Stimulated activated CD4-positive, alpha-beta T cell treated with anti-CD3 and anti-CD28 coated beads, TNF-alpha, amount 100 ng/mL, for 48 hours (primary cell): ENCODE results near the gene RIT2.
"Not testable (repeated sequence)": the region's sequence is repeated elsewhere in the genome, so short reads cannot be mapped to it uniquely, and the experiment has no call there.

Experiments used
- DNase-seq, 3 donors: peaks; one replicate each; pipeline ENCODE4 v3.0.0-alpha.2; 2020; ENCODE audit warnings: low read depth in 3 of 3

The RIT2 gene

DNA sequence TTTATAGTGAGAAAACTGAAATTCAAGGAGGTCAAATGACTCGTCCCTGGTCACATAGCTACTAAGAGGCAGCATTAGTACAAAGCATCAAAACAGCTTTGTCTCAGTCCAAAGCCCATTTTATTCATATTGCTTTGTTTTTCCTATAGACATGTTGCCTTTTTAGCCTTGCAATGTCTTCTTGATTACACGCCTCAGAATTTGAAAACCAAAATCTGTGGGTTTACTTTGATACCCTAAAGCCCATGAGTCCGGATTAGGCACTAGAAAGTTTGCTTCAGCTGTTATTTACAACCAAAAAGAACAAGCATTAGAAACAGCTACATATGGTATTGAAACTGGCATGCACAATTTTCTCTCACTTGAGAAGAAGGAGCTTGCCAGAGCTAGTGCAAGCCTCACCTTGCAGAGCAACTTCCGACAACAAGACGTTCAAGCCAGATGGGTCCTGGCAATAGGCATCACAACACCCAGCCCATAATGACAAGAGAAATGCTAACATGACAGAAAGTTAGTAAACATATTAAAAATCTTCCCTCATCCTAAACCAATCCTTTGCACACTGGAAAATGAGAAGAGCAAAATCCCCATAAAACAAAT is 276.8 kb downstream of the RIT2 start:
- no peak for DNase-seq

DNA sequence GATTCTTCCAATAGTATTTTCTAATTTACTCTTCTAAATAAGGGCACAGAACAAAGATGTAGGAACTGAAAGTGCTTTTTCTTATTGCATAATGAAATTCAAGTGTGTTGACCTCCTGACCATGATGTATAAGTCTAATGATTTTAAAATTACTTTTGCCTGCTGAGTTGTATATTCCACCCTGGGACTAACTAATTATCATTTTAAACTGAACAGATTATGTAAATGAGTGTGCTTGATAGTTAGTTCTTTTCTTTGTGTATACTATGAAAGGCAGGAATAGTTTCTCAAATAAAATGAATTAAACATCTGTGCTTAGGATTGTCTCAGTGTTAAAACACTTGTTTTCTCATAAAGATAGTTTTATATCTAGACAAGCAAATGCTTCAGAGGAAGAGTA is 284.5 kb downstream of the RIT2 start:
- DNase-seq = no peak

DNA sequence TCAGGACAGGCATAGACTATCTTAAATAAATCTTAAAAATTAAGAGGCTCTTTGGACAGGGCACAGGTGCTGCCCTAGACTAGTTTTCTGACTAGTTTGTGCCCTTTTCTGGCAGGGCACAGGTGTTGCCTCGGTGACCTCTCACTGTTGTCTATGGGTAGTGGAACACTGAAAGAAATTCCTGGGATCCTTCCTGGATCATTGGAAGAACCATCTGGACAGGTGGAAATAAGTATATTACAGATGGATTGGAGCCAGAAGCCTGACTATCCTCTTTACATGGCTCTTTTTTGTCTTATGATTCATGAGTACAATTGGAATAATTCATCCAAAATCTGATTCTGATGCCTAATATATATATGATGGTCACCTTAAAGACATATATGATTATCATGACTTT is 286.6 kb downstream of the RIT2 start:
- DNase-seq = no peak

DNA sequence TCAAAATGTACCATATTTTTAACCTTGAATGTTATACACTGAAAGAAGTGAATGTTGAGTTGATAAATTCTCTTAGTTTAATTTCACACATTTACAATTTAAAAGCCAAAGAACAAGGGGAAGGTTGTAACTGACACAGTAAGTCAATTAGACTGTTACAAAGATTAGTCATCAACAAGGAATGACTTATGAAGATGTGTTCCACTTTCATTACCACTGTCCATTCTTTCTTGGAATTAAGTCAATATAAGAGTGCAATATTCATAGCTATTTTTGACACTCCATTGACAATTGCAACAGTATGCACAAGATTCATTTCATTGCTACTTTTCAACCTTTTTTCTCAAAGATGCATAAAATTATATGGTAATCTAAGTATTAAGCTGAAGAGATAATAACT is 291.3 kb downstream of the RIT2 start:
- DNase-seq = no peak

DNA sequence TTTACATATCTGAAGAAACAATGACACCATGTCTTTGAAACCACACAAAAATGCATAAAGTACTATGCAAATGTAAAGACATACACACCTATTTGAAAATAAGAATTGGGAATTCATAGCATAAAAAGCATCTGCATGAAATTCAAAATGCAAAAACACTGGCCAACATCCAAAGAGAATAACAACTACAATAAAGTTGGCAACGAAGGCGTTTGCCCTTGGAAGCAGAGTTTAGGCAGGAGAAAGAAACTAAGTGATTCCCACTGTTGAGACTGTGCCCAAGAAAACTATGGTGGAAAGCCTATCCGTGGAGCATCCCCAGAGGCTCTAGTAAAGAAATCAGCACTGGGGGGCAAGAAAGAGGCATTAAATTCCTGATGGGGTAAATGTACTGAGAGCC is 292.8 kb downstream of the RIT2 start:
- no peak for DNase-seq

DNA sequence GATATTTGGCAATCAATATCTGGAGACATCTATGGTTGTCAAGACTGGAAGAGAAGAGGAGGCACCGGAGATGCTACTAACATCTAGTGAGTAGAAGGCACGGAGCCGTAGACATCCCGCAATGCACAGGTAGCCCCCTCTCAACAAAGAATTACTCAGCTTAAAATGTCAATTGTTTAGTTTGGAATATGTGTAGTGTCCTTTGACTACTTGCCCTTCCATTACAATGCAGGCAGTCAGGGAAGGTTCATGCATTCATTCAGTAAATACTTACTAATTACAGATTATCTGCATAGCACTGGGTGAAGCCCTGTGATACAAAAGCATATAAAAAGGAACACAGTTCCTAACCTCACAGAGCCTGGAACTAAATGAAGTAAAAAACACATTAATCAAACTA is 294.0 kb downstream of the RIT2 start:
- no peak for DNase-seq

GRCh38 chr18:42814618-42815017 is 300.9 kb downstream of the RIT2 start:
- DNase-seq = no peak

- no peak for DNase-seq
Measured at GRCh38 chr18:42814184-42814583, 301.3 kb downstream of the RIT2 start.

DNA sequence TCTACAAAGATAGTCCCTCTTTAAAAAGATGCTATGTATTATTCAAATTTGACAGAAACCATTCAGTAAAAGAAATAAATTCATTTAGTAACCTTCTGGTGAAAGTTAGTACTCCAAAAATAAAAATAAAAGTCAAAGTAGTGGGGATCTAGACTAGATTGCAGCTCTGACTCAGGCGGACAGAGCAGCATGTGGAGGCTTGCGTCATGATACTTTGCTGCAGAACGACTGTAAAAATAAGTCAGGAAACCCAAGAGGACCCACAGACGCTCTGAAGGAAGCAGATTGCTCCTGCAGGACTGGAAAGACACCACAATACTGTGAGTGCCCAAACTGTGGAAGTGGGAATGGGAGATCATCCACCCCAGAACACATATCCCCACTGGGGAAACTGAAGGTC is 301.9 kb downstream of the RIT2 start:
- DNase-seq = no peak

DNA sequence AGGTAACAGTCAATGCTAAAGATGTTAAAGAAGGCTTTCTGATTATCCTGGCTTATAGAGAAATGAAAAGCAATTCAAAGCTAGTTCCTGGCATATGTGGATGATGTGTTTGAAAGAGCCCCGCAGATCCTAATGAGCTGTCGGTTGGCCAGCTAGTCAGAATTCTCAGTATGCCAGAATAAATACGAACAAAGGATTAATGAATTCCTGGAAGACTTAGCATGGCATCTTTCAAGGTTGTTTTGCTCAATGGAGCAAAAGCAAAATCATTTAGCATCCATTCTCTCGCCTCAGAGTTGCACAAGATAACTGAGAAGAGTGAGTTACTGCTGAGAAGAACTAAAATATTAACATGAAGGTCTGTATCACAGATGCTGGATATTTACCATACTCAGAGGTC is 307.6 kb downstream of the RIT2 start:
- DNase-seq = no peak

DNA sequence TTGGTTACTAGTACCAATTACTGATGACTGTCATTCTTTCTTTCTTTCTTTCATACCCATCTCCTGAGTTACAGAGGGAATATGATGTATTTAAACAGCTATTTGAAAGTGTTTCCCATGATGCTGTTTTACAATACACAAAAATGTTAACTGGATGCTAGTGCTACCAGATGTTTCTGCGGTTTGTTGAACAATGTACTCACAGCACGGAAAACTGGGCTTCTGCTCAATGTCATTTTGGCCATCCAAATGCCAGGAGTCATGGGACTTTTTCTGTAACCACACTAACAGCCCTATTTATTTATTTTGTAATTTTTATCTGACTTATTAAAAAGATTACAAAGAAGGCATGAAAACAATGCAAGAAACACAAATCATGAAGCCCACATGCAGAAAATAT is 313.8 kb downstream of the RIT2 start:
- DNase-seq = no peak

DNA sequence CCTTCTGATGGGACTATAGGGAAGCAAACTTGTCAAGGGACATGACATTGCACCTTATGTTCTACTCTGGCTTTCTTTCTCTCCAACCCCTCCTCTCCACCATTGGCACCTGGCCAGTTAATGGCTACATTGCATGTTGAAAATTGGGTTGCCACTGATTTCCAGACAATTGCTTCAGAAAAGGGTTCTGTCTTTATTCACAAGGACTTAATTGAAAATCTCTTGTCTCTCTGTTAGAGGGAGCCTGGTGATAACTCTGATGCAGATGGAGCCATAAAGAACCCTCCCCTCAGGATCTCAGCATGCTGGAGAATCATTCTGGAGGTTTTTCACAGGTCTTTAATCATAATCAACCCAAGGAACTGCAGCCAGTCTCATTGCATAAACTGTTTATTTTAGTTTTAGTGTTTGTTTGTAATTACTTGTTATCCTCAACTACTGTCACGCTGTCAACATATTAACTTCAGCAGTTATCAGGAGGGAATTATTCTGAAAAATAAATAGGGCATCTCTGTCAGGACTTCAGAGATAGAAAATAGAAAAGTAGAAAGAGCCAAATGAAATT is 316.8 kb downstream of the RIT2 start:
- DNase-seq = no peak

DNA sequence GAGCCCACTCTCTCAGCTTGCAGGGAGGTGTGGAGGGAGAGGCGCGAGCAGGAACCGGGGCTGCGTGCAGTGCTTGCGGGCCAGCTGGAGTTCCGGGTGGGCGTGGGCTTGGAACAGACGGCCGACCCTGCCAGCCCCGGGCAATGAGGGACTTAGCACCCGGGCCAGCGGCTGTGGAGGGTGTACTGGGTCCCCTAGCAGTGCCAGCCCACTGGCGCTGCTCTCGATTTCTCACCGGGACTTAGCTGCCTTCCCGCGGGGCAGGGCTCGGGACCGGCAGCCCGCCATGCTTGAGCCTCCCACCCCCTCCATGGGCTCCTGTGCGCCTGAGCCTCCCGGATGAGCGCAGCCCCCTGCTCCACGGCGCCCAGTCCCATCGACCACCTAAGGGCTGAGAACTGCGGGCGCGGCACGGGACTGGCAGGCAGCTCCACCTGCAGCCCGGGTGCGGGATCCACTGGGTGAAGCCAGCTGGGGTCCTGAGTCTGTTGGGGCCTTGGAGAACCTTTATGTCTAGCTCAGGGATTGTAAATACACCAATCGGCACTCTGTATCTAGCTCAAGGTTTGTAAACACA is 320.2 kb downstream of the RIT2 start:
- DNase-seq = not testable (repeated sequence)

DNA sequence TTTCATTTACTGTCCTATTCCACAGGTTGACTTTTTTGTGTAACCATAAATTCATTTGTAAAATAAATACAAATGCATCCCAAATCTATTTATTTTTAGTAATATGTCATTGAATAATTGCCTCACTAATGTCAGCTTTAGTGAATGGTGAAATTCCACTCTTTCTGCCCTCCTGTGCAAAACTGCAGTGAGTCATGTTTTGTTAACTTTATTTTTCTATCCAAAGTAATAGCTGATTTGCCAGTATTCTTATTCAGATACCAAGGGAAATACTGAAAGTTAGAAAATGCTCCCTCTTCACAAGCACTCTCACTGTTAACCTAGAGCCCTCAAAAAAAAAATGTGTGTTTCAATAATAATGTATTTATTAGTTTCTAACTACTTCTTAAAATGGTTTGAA is 322.8 kb downstream of the RIT2 start:
- no peak for DNase-seq

DNA sequence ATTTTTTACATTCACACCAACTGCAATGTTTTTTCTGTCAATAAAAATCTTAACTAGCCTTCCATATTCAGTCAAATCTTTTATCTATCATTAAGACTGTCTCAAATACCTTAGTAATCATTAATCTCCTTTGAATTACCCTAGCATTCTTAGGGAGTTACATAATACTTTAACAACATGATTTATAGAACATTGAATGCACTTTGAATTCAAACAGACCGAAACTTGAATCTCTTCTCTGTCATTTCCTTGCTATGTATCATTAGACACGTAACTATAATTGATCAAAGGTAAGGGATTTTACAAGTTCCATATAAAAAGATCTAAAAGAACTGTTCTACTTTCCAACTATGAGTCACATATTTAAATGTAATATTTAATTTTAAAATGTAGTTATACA is 330.9 kb downstream of the RIT2 start:
- no peak for DNase-seq

GRCh38 chr18:42782929-42783328 is 332.6 kb downstream of the RIT2 start:
- DNase-seq = no peak

DNA sequence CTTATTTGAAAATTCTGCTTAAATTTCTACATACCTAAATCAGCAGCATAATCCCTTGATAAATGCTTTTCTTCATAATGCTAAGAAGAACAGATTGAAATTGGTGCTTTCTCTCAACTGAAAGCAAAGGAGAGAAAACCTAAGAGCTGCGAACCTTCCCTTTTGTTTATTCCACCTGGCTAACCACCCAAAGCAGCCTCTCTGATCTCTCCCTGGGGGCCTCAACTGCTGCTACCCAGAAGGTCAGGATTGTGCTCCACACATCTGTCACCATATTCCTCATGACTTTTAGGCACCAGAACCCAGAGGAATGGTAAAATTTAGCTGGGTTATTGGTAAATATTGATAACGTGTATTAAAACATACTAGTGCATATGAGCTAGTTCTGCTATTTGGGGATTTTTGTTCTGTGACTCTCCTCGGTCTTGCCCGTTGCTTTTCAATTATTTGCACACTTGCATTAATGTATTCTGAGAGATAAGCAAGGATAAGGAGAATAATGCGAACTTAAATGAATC is 334.1 kb downstream of the RIT2 start:
- no peak for DNase-seq

- DNase-seq = no peak
Measured at GRCh38 chr18:42780171-42780570, 335.3 kb downstream of the RIT2 start.

DNA sequence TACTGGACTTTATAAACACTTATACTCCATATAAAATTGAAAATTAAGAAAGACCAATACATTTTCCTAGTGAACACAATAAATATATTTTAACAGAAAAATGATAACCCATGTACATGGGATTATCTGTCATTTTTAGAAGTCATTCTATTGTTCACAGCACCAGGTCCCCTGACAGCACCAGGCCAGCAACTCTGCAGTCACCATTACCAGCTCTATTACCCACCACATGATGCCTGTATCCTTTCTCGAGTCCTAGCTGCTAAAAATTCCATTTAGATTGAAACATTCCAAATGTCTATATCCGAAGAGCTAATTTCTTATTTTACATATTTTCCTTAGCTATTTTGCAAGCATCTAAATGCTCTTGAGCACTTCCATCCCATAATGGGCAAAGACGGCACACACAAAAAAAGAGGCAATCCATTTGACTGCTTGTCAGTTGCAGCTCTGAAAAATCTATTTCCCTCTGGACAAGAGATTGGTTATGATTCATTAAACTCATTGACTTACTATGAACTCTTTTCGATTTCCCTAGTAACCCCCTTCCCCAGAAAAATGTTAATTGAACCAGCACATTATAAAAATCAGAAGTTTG is 336.9 kb downstream of the RIT2 start:
- no peak for DNase-seq

DNA sequence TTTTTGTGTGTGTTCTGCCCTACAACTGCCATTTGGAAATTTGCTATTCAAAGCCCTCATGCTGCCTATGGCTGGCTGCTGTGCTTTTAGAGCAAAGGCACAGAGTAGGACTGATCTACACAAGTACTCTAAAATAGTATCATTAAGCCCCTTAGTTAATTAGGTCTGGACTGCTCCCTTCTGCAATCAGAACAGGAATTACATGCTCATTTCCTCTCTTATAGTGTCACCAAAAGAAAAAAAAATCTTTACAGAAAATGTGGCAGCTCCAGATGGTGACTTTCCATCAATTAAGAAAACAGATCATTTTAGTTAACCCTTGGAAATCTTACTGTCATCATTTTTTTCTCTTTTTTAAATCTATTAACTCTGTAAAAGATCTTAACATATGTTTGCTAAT is 337.5 kb downstream of the RIT2 start:
- DNase-seq = no peak

GRCh38 chr18:42773870-42774269 is 341.6 kb downstream of the RIT2 start:
- no peak for DNase-seq

DNA sequence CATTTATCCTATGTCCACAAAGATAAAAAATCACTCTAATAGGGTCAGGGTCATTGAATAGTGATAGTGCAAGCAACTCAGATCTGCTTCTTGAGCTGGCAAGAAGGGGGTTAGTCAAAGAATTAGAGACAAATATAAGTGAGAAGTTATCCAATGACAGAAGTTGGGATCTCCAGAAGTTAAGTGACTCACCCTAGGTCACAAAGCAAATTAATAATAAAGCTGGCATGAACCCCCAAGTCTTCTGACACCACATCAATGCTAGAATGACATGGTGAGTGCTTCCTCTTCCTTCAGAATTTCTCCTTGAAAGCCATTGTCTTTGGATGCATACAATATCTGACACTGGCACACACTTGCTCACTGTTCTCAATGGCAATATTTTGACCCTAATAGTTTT is 343.5 kb downstream of the RIT2 start:
- no peak for DNase-seq

GRCh38 chr18:42765302-42765701 is 350.2 kb downstream of the RIT2 start:
- DNase-seq = no peak
